HG02678 (cell line): ENCODE measurements around the gene TLN1.

ENCODE experiments used
- ATAC-seq: cut with Tn5 transposase; IDR thresholded peaks from one replicate; pipeline ENCODE4 v1.9.1; 2021; ENCODE audit warnings: mild to moderate bottlenecking, moderate library complexity; ENCODE audit not compliant: unreplicated experiment

TLN1 gene

GRCh38 chr9:35688558-35689541 is 43.1 kb downstream of the TLN1 start:
- ATAC-seq: no peak

- no peak for ATAC-seq
Observed at GRCh38 chr9:35687972-35688557, 43.9 kb downstream of the TLN1 start.

GRCh38 chr9:35687306-35687705 is 44.7 kb downstream of the TLN1 start:
- no peak for ATAC-seq

GRCh38 chr9:35686222-35687203 is 45.5 kb downstream of the TLN1 start:
- ATAC-seq: no peak

GRCh38 chr9:35685506-35685905 is 46.5 kb downstream of the TLN1 start:
- no peak for ATAC-seq

GRCh38 chr9:35684921-35685320 is 47.1 kb downstream of the TLN1 start:
- no peak for ATAC-seq

- ATAC-seq: no peak
Observed at GRCh38 chr9:35683323-35683722, 48.7 kb downstream of the TLN1 start.

- no peak for ATAC-seq
Observed at GRCh38 chr9:35682520-35683315, 49.3 kb downstream of the TLN1 start.

- ATAC-seq: no peak
Observed at GRCh38 chr9:35682051-35682450, 49.9 kb downstream of the TLN1 start.

GRCh38 chr9:35681341-35682002 is 50.5 kb downstream of the TLN1 start:
- no peak for ATAC-seq

GRCh38 chr9:35680331-35681105 is 51.5 kb downstream of the TLN1 start:
- no peak for ATAC-seq

- no peak for ATAC-seq
Observed at GRCh38 chr9:35679766-35680330, 52.1 kb downstream of the TLN1 start.

- ATAC-seq: no peak
Observed at GRCh38 chr9:35679091-35679490, 52.9 kb downstream of the TLN1 start.

- no peak for ATAC-seq
Observed at GRCh38 chr9:35675732-35676392, 56.1 kb downstream of the TLN1 start.

- ATAC-seq: no peak
Observed at GRCh38 chr9:35675204-35675603, 56.8 kb downstream of the TLN1 start.

- no peak for ATAC-seq
Observed at GRCh38 chr9:35674025-35674361, 58.0 kb downstream of the TLN1 start.

GRCh38 chr9:35673132-35674024 is 58.6 kb downstream of the TLN1 start, which contains the start of gene CA9:
Gene CA9, plus strand, starts transcription at chr9:35673928. Its CDS starts 32 bp downstream, at chr9:35673960.
- no peak for ATAC-seq
